Activated CD4-positive, alpha-beta T cell treated with anti-CD3 and anti-CD28 coated beads for 36 hours (primary cell): ENCODE measurements around the gene GALNTL6. TPM values are rescaled to one million over a fixed set of nuclear protein-coding genes. Genes with fewer than 3 reads are reported as not detected.

Experiments used
- ATAC-seq: fragments of 200-7000 bp; cut with Tn5 transposase; one replicate; pipeline ENCODE4 v1.10.0; 2021; ENCODE audit warnings: mild to moderate bottlenecking, moderate library complexity
- CTCF ChIA-PET: fragments of 350-600 bp; sonication (Branson Sonifier 250); formaldehyde crosslinking; loops from one replicate; lab custom pipeline; 2021; ENCODE audit warnings: antibody characterized with exemption; lab: Charles Lee
- POLR2A ChIA-PET: fragments of 350-600 bp; sonication (Branson Sonifier 250); formaldehyde crosslinking; loops from one replicate; lab custom pipeline; 2021; ENCODE audit warnings: antibody characterized with exemption, inconsistent platforms; lab: Charles Lee
- DNase-seq: peaks from one replicate; pipeline ENCODE4 v3.0.0-alpha.2; 2020
- H3K27ac Mint-ChIP-seq: one replicate; pipeline ENCODE4 v1.8.0; 2021; ENCODE audit warnings: mixed read lengths
- H3K27me3 Mint-ChIP-seq: one replicate; pipeline ENCODE4 v1.8.0; 2021; ENCODE audit warnings: mixed read lengths
- H3K36me3 Mint-ChIP-seq: one replicate; pipeline ENCODE4 v1.8.0; 2021; ENCODE audit warnings: low read depth, mixed read lengths
- H3K4me1 Mint-ChIP-seq: one replicate; pipeline ENCODE4 v1.8.0; 2021; ENCODE audit warnings: mixed read lengths
- H3K4me3 Mint-ChIP-seq: one replicate; pipeline ENCODE4 v1.8.0; 2021; ENCODE audit warnings: mild to moderate bottlenecking, moderate library complexity, mixed read lengths
- H3K9me3 Mint-ChIP-seq: one replicate; pipeline ENCODE4 v1.8.0; 2021; ENCODE audit warnings: low read depth, mixed read lengths
- intact Hi-C, 2 experiments: fragments of 100-400 bp; cut with DNase I in 1 of 2; cut with micrococcal nuclease in 1 of 2; formaldehyde crosslinking; loops; one replicate each; pipeline versions ENCODE4 v1.14.2 to v1.15.1; 2022 to 2024; cut with DNase I, micrococcal nuclease
- total RNA-seq, 2 experiments: library from RNA; stranded (reverse); gene quantifications; one replicate each; pipeline ENCODE4 v1.2.3, GENCODE V29; 2021

The GALNTL6 gene
- total RNA-seq, 2 experiments from 2014 or later: not detected

DNA sequence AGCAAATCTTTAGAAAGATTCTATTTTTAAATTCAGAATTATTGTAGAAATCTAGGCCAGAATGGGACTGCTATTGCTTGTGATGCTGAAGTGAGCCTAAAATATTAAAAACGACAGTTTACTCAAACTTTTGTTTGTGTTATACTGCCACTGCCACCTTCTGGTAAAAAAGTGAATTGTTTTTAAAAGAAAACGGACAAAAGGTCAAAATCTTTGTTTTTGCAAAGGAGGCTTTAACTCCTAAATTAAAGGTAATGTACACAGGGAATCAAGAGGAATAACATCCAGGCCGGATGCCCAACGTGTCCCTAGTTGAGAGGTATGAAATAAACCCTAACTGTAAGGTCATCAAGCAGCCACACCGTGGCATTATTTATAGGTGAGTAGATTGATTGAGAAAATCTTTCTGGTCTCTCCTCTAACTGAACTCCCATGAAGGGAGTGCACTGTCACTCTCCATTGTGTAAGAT, 1017.1 kb downstream of the GALNTL6 start:
- POLR2A ChIA-PET: no interaction called here
- H3K27me3 Mint-ChIP-seq: peaks cover 5% of the 10 kb centered on the region
- H3K36me3 Mint-ChIP-seq: no peaks in the 10 kb centered on the region
- no peaks in the 10 kb centered on the region for H3K4me1 Mint-ChIP-seq
- DNase-seq (no peak), ATAC-seq (no peak)
- no peaks in the 10 kb centered on the region for H3K9me3 Mint-ChIP-seq
- CTCF ChIA-PET: interaction anchor here (1.3 kb wide), 1 partner anchor 18 kb away, joined by 3 read pairs; no protein-coding TSS in a partner anchor
- intact Hi-C loops: loop anchor here in 1 of 2 experiments (2.0 kb wide), 1 partner anchor 984 kb away; no protein-coding TSS in a partner anchor
- H3K4me3 Mint-ChIP-seq: no peak overlapping the region
- H3K27ac Mint-ChIP-seq: no peak overlapping the region

- Mint-ChIP-seq H3K27ac (no peak overlapping the region), H3K9me3 (no peaks in the 10 kb centered on the region), H3K4me3 (no peak overlapping the region), H3K27me3 (peaks cover 2% of the 10 kb centered on the region), H3K4me1 (no peaks in the 10 kb centered on the region), H3K36me3 (no peaks in the 10 kb centered on the region)
- ATAC-seq (no peak), DNase-seq (no peak)
- ChIA-PET POLR2A (no interaction called here), CTCF (interaction anchor here (0.8 kb wide), 1 partner anchor 18 kb away, joined by 3 read pairs; no protein-coding TSS in a partner anchor)
- intact Hi-C loops: no loop called here
Measured at GRCh38 chr4:172836661-172837060, 1023.5 kb downstream of the GALNTL6 start.

DNA sequence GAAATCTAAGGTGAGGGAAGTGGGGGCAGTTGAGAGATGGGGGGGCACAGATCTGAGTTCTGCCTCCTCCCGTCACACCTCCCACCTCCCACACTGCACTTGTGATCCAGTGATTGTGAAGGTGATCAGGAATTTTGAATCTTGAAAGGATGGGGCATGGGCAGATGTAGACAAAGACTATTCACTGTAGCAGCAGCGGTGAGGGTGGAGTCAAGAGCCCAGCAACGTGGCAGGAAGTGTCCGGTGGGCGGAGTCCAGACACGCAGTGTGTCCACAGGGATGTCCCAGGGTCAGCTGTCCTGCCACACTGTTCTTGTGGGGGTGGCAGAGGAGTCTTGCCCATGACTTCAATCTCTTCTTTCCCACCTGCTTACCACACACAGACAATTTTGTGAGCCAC, 1024.9 kb downstream of the GALNTL6 start:
- intact Hi-C loops: no loop called here
- Mint-ChIP-seq H3K9me3 (no peaks in the 10 kb centered on the region), H3K27ac (no peak overlapping the region), H3K27me3 (peaks cover 4% of the 10 kb centered on the region), H3K4me3 (no peak overlapping the region), H3K4me1 (no peaks in the 10 kb centered on the region), H3K36me3 (no peaks in the 10 kb centered on the region)
- POLR2A ChIA-PET: no interaction called here
- DNase-seq (no peak), ATAC-seq (no peak)
- CTCF ChIA-PET: interaction anchor here (0.8 kb wide), 1 partner anchor 272 kb away, joined by 3 read pairs; no protein-coding TSS in a partner anchor

- ATAC-seq (no peak), DNase-seq (no peak)
- no peaks in the 10 kb centered on the region for H3K9me3 Mint-ChIP-seq
- H3K27me3 Mint-ChIP-seq: peaks cover 7% of the 10 kb centered on the region
- no peaks in the 10 kb centered on the region for H3K36me3 Mint-ChIP-seq
- ChIA-PET POLR2A (no interaction called here), CTCF (no interaction called here)
- intact Hi-C loops: no loop called here
- no peak overlapping the region for H3K4me3 Mint-ChIP-seq
- H3K27ac Mint-ChIP-seq: no peak overlapping the region
- H3K4me1 Mint-ChIP-seq: no peaks in the 10 kb centered on the region
Measured at GRCh38 chr4:172838943-172839342, 1025.7 kb downstream of the GALNTL6 start.

DNA sequence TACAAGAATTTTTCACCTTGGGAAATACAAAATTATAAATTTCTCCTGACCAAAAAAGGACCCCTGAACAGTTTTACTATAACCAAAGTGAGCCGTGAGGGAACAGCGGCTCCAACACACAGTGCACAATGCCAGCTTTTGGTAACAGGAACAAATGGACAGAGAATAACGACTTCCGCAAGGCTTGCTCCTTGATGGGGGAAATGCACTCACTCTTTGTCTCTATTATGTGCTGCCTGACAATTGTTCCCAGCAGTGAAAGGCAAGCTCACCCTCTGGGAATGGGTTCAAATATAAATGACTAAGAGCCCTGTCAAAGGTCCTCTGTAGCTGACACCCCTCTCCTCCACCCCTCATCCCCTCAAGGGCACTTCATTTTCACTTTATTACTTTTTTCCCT, 1029.6 kb downstream of the GALNTL6 start:
- no peak for ATAC-seq
- intact Hi-C loops: no loop called here
- no peaks in the 10 kb centered on the region for H3K4me1 Mint-ChIP-seq
- ChIA-PET POLR2A (no interaction called here), CTCF (interaction anchor here (0.6 kb wide), 1 partner anchor 1303 kb away, joined by 3 read pairs; no protein-coding TSS in a partner anchor)
- no peaks in the 10 kb centered on the region for H3K36me3 Mint-ChIP-seq
- no peak for DNase-seq
- H3K4me3 Mint-ChIP-seq: no peak overlapping the region
- H3K9me3 Mint-ChIP-seq: no peaks in the 10 kb centered on the region
- H3K27me3 Mint-ChIP-seq: peaks cover 9% of the 10 kb centered on the region
- H3K27ac Mint-ChIP-seq: no peak overlapping the region

DNA sequence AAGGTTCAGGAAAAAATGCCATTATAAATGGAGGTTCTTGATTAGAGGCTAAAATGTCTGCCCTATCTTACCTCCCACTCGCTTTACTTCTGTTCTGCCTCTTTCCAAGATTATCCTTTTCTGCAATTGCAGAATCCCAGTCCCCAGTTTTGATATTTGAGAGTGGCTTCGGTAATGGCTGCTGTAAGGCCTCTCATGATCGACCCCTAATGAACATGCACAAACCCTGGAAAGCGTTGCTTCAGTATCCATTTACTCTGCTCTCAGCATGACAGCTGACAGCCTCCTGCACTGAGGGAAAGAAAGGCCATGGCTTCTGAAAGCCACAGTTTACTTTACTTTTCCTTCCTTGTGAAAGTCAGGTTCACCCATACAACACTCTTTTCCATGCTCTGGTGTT, 1030.0 kb downstream of the GALNTL6 start:
- no peak for DNase-seq
- H3K9me3 Mint-ChIP-seq: no peaks in the 10 kb centered on the region
- ChIA-PET POLR2A (no interaction called here), CTCF (interaction anchor here (0.6 kb wide), 1 partner anchor 1304 kb away, joined by 3 read pairs; no protein-coding TSS in a partner anchor)
- no peaks in the 10 kb centered on the region for H3K4me1 Mint-ChIP-seq
- intact Hi-C loops: no loop called here
- H3K36me3 Mint-ChIP-seq: no peaks in the 10 kb centered on the region
- ATAC-seq: no peak
- H3K27me3 Mint-ChIP-seq: peaks cover 9% of the 10 kb centered on the region
- H3K27ac Mint-ChIP-seq: no peak overlapping the region
- no peak overlapping the region for H3K4me3 Mint-ChIP-seq

- CTCF ChIA-PET: interaction anchor here (0.7 kb wide), 1 partner anchor 11 kb away, joined by 3 read pairs; no protein-coding TSS in a partner anchor
Measured at GRCh38 chr4:172844556-172844955, 1031.4 kb downstream of the GALNTL6 start.

DNA sequence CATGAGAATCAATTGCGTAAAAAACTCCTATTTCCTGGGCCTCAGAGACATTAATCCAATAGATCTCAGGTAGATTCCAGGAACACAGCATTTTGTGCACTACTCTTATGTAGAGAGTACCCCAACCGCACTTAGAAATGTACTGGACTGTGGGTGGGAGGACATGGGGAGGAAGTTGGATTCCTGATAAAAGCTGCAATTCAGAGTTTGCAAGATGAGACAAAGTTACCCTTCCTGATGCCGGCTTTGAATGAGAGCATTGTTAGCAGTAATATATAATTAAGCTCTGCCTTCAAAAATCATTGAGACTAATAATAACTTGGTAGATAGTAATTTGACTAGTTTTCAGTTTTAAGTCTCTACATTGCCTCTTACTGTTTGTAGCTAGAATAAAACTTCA, 1032.1 kb downstream of the GALNTL6 start:
- H3K27ac Mint-ChIP-seq: no peak overlapping the region
- no peak for ATAC-seq
- H3K27me3 Mint-ChIP-seq: peaks cover 9% of the 10 kb centered on the region
- no peaks in the 10 kb centered on the region for H3K9me3 Mint-ChIP-seq
- CTCF ChIA-PET: no interaction called here
- no peaks in the 10 kb centered on the region for H3K36me3 Mint-ChIP-seq
- POLR2A ChIA-PET: no interaction called here
- no peaks in the 10 kb centered on the region for H3K4me1 Mint-ChIP-seq
- intact Hi-C loops: no loop called here
- H3K4me3 Mint-ChIP-seq: no peak overlapping the region
- DNase-seq: no peak

More at GRCh38 chr4:172844556-172844955, 1031.4 kb downstream of the GALNTL6 start:
- H3K27me3 Mint-ChIP-seq: peaks cover 9% of the 10 kb centered on the region
- no peaks in the 10 kb centered on the region for H3K4me1 Mint-ChIP-seq
- POLR2A ChIA-PET: no interaction called here
- no peaks in the 10 kb centered on the region for H3K36me3 Mint-ChIP-seq
- no peak overlapping the region for H3K27ac Mint-ChIP-seq
- no peak overlapping the region for H3K4me3 Mint-ChIP-seq
- H3K9me3 Mint-ChIP-seq: no peaks in the 10 kb centered on the region
- intact Hi-C loops: no loop called here
- ATAC-seq (no peak), DNase-seq (no peak)

DNA sequence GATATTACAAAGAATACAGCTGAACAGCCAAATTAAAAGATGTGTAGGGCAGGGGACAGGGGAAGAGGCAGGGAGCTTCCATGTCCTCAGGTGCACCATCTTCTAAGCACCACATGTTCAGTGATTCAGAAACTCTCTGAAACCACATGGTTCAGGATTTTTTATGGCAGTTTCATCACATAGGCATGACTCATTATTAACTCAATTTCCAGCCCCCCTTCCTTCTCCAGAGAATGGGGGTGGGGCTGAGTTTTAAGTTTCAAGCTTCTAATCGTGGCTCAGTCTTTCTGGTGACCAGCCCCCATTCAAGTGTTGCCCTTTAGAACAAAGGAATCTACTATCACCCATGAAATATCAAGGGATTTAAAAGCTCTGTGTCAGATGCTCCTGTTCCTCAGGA, 1037.6 kb downstream of the GALNTL6 start:
- intact Hi-C loops: no loop called here
- H3K4me3 Mint-ChIP-seq: no peak overlapping the region
- peaks cover 4% of the 10 kb centered on the region for H3K27me3 Mint-ChIP-seq
- POLR2A ChIA-PET: no interaction called here
- ATAC-seq: no peak
- no peak for DNase-seq
- H3K9me3 Mint-ChIP-seq: no peaks in the 10 kb centered on the region
- no peaks in the 10 kb centered on the region for H3K36me3 Mint-ChIP-seq
- CTCF ChIA-PET: no interaction called here
- H3K27ac Mint-ChIP-seq: no peak overlapping the region
- no peaks in the 10 kb centered on the region for H3K4me1 Mint-ChIP-seq

- H3K27me3 Mint-ChIP-seq: peaks cover 4% of the 10 kb centered on the region
- H3K4me3 Mint-ChIP-seq: no peak overlapping the region
- ATAC-seq (no peak), DNase-seq (no peak)
- H3K9me3 Mint-ChIP-seq: no peaks in the 10 kb centered on the region
- CTCF ChIA-PET: no interaction called here
- POLR2A ChIA-PET: no interaction called here
- H3K4me1 Mint-ChIP-seq: no peaks in the 10 kb centered on the region
- no peak overlapping the region for H3K27ac Mint-ChIP-seq
- no peaks in the 10 kb centered on the region for H3K36me3 Mint-ChIP-seq
- intact Hi-C loops: no loop called here
Measured at GRCh38 chr4:172851534-172851933, 1038.3 kb downstream of the GALNTL6 start.

DNA sequence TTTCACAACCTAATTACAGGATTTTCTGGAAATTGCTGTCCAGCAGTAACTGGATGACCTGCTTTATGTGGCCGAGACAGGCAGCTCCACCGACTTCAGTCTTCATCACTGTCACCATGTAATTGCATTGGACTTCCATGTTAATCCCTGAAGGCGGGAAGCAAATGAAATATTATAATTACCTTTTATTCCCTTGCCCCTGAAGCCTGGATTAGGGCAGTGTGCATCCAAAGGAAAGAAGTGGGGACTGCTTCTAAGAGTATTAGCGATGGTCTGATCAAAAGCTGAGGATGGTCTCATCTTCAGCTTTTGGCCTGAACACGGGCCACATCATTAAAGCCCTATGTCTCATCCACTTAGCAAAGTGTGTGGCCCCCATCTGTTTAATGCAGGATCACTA, 1043.8 kb downstream of the GALNTL6 start:
- H3K9me3 Mint-ChIP-seq: peaks cover 2% of the 10 kb centered on the region
- no peak for DNase-seq
- no peaks in the 10 kb centered on the region for H3K36me3 Mint-ChIP-seq
- POLR2A ChIA-PET: no interaction called here
- H3K27ac Mint-ChIP-seq: no peak overlapping the region
- no peak overlapping the region for H3K4me3 Mint-ChIP-seq
- H3K4me1 Mint-ChIP-seq: no peaks in the 10 kb centered on the region
- no peak for ATAC-seq
- CTCF ChIA-PET: interaction anchor here (1.8 kb wide), 1 partner anchor 218 kb away, joined by 4 read pairs; no protein-coding TSS in a partner anchor
- H3K27me3 Mint-ChIP-seq: peaks cover 4% of the 10 kb centered on the region
- intact Hi-C loops: no loop called here

DNA sequence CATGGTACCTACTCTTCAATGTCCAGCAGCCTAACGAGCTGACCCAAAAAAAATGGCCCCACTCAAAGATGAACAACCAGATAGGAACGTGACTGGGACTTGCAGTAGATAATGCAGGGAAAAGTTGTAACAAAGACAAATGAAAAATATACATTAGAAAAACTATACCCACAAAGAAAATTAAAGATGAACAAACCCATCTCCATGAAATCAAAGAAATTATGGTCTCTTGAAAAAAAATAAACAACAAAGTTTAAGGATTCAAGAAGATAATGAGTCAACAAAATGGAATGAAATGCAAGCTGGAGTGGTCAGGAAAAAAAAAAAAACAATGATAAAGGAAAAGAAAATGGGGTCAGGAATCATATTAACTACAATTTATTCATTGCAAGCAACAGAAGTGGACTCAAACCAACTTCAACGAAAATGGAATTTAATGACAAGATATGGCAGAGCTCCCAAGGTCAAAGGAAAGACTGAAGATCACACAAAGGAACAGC, 1045.6 kb downstream of the GALNTL6 start:
- intact Hi-C loops: no loop called here
- peaks cover 4% of the 10 kb centered on the region for H3K9me3 Mint-ChIP-seq
- H3K27ac Mint-ChIP-seq: no peak overlapping the region

More for the DNA sequence above, 1045.6 kb downstream of the GALNTL6 start:
- DNase-seq (no peak), ATAC-seq (no peak)
- Mint-ChIP-seq H3K36me3 (no peaks in the 10 kb centered on the region), H3K27me3 (peaks cover 3% of the 10 kb centered on the region), H3K4me1 (no peaks in the 10 kb centered on the region), H3K4me3 (no peak overlapping the region)
- ChIA-PET POLR2A (no interaction called here), CTCF (no interaction called here)
